ENCODE data around the gene NKIRAS2. TPM values are rescaled to one million over a fixed set of nuclear protein-coding genes. Genes with fewer than 3 reads are reported as not detected.
"Not testable (repeated sequence)": the region's sequence is repeated elsewhere in the genome, so short reads cannot be mapped to it uniquely, and the experiment has no call there.

NKIRAS2 gene
- polyA plus RNA-seq, 1 of the 3 experiments (the other 2 are of a cell fraction), result 91.8 TPM

DNA sequence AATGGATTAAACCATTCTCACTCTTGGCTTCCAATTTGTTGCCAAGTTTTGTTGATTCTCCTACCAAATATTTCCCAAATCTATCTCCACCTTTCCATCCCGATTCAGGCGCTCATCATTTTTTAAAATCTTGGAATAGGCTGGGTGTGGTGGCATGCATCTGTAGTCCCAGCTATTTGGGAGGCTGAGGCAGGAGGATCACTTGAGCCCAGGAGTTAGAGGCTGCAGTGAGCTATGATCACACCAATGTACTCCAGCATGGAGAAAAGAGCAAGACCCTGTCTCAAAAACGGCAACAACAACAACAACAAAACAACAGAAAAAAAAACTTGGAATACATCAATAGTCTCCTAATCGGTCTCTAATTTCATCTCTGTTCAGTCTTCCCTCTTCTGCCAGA, 902 bp upstream of the NKIRAS2 start:
- no peak overlapping the region for H3K27ac ChIP-seq (ENCODE audit: low read depth in 2 of 2, low read length in 1 of 2)
- no peak overlapping the region for H2AFZ ChIP-seq (ENCODE audit: low read depth)
- H3K4me2 ChIP-seq, result no peak overlapping the region
- DNase-seq, result no peak
- no peaks in the 10 kb centered on the region for H3K9me3 ChIP-seq
- H3F3A ChIP-seq (replicated peaks; ENCODE audit: insufficient read depth), result peaks cover 20% of the 10 kb centered on the region
- CTCF ChIA-PET, result interaction anchor here (0.6 to 17.3 kb wide), 10 partner anchors 12 to 281 kb away, joined by 3 to 496 read pairs (median 10); partner anchors contain the start of genes CNP, DHX58, HSPB9 and KAT2A
- peaks cover 58% of the 10 kb centered on the region for H3K79me2 ChIP-seq (ENCODE audit: insufficient read depth)
- POLR2A ChIA-PET, result interaction anchor here (1.5 kb wide), 1 partner anchor 59 kb away, joined by 4 read pairs; no protein-coding TSS in a partner anchor
- H3K4me1 ChIP-seq (ENCODE audit: control insufficient read depth in 1 of 2, insufficient read depth in 2 of 2, low read depth in 1 of 2, low read length in 1 of 2), result peaks cover 6 to 25% of the 10 kb centered on the region in 2 experiments; a peak in 3 of 4 replicates
- TF ChIP-seq FOXM1 (IDR thresholded peaks at IDR 0.05; ENCODE audit: low read depth), result no peak
- TF ChIP-seq, protein P1, sequence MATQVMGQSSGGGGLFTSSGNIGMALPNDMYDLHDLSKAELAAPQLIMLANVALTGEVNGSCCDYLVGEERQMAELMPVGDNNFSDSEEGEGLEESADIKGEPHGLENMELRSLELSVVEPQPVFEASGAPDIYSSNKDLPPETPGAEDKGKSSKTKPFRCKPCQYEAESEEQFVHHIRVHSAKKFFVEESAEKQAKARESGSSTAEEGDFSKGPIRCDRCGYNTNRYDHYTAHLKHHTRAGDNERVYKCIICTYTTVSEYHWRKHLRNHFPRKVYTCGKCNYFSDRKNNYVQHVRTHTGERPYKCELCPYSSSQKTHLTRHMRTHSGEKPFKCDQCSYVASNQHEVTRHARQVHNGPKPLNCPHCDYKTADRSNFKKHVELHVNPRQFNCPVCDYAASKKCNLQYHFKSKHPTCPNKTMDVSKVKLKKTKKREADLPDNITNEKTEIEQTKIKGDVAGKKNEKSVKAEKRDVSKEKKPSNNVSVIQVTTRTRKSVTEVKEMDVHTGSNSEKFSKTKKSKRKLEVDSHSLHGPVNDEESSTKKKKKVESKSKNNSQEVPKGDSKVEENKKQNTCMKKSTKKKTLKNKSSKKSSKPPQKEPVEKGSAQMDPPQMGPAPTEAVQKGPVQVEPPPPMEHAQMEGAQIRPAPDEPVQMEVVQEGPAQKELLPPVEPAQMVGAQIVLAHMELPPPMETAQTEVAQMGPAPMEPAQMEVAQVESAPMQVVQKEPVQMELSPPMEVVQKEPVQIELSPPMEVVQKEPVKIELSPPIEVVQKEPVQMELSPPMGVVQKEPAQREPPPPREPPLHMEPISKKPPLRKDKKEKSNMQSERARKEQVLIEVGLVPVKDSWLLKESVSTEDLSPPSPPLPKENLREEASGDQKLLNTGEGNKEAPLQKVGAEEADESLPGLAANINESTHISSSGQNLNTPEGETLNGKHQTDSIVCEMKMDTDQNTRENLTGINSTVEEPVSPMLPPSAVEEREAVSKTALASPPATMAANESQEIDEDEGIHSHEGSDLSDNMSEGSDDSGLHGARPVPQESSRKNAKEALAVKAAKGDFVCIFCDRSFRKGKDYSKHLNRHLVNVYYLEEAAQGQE (IDR thresholded peaks at IDR 0.05; ENCODE audit: low read depth, low read length), result no peak
- TF ChIP-seq, protein P2, sequence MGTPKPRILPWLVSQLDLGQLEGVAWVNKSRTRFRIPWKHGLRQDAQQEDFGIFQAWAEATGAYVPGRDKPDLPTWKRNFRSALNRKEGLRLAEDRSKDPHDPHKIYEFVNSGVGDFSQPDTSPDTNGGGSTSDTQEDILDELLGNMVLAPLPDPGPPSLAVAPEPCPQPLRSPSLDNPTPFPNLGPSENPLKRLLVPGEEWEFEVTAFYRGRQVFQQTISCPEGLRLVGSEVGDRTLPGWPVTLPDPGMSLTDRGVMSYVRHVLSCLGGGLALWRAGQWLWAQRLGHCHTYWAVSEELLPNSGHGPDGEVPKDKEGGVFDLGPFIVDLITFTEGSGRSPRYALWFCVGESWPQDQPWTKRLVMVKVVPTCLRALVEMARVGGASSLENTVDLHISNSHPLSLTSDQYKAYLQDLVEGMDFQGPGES (IDR thresholded peaks at IDR 0.05; ENCODE audit: low read depth, low read length), result no peak
- no peak for TF ChIP-seq MEF2A (IDR thresholded peaks at IDR 0.05; ENCODE audit: borderline replicate concordance, low read depth)
- no peak for TF ChIP-seq FOSL2 (IDR thresholded peaks at IDR 0.05; ENCODE audit: borderline replicate concordance, low read depth)
- no peak for TF ChIP-seq NRF1 (IDR thresholded peaks at IDR 0.05; ENCODE audit: low read depth, low read length)
- no peak for TF ChIP-seq RXRA (IDR thresholded peaks at IDR 0.05; ENCODE audit: borderline replicate concordance, low read depth)
- no peak for TF ChIP-seq RFX5 (IDR thresholded peaks at IDR 0.05; ENCODE audit: low read length)
- TF ChIP-seq FOXJ3 (CRISPR knock-in tag; IDR thresholded peaks at IDR 0.05), result no peak
- H3K36me3 ChIP-seq (replicated peaks in 1 of 2; ENCODE audit: control insufficient read depth in 1 of 2, insufficient read depth in 2 of 2, low read length in 1 of 2), result peaks cover 22% of the 10 kb centered on the region in 2 experiments
- no peak overlapping the region for H3K4me3 ChIP-seq (ENCODE audit: low read depth in 2 of 2, low read length in 1 of 2)
- no peaks in the 10 kb centered on the region for H3K27me3 ChIP-seq (ENCODE audit: insufficient read depth)
- no peaks in the 10 kb centered on the region for H3K9me2 ChIP-seq
- no peaks in the 10 kb centered on the region; the same call in 1 of the 2 replicates for H4K20me1 ChIP-seq (ENCODE audit: insufficient read depth)
- 91% methylated on average over 4 of the region's 4 CpGs for WGBS (ENCODE audit: low lambda C conversion rate)
- H3K9ac ChIP-seq, result no peak overlapping the region

DNA sequence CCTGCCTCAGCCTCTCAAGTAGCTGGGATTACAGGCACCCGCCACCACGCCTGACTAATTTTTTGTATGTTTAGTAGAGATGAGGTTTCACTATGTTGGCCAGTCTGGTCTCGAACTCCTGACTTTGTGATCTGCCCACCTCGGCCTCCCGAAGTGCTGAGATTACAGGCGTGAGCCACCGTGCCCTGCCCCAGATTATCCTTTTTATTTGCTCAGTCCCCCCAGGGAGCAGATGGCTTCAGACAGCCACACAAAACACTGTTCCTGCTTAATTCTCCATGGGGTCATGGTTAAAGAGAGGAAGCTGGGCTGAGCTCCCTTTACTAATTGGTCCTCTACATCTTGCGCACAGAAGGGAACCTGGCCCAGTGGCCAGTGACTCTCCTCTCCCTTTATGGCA, 955 bp downstream of the NKIRAS2 start:
- ChIA-PET POLR2A (interaction anchor here (0.8 to 1.6 kb wide), 2 partner anchors 100 to 256 kb away, joined by 4 to 9 read pairs; partner anchors contain the start of gene KAT2A), CTCF (interaction anchor here (1.0 to 17.3 kb wide), 10 partner anchors 11 to 160 kb away, joined by 3 to 496 read pairs (median 7); partner anchors contain the start of genes CNP, DHX58, HSPB9 and KAT2A)
- Histone ChIP-seq H3K4me2 (peak overlapping the region; percentile 82), H3K79me2 (ENCODE audit: insufficient read depth) (peaks cover 39% of the 10 kb centered on the region), H3K4me1 (ENCODE audit: control insufficient read depth in 1 of 2, insufficient read depth in 2 of 2, low read depth in 1 of 2, low read length in 1 of 2) (peaks cover 10 to 25% of the 10 kb centered on the region in 2 experiments), H3K36me3 (replicated peaks in 1 of 2; ENCODE audit: control insufficient read depth in 1 of 2, insufficient read depth in 2 of 2, low read length in 1 of 2) (peaks cover 18 to 24% of the 10 kb centered on the region in 2 experiments), H3K4me3 (ENCODE audit: low read depth in 2 of 2, low read length in 1 of 2) (peak overlapping the region; percentile 91 to 92), H3F3A (replicated peaks; ENCODE audit: insufficient read depth) (peaks cover 35% of the 10 kb centered on the region), H3K9ac (peak overlapping the region; percentile 97)
- not testable (repeated sequence) for H2AFZ ChIP-seq (ENCODE audit: low read depth); H3K27ac ChIP-seq (ENCODE audit: low read depth in 2 of 2, low read length in 1 of 2); DNase-seq; H3K9me3 ChIP-seq; H4K20me1 ChIP-seq (ENCODE audit: insufficient read depth); H3K9me2 ChIP-seq; H3K27me3 ChIP-seq (ENCODE audit: insufficient read depth)
- WGBS (ENCODE audit: low lambda C conversion rate), result 41% methylated on average over 8 of the region's 8 CpGs

Measured in SK-N-SH (cell line).